Measurements from ENCODE around the gene PCK2. TPM values are rescaled to one million over a fixed set of nuclear protein-coding genes. Genes with fewer than 3 reads are reported as not detected.
A peak's percentile ranks its signal among the peaks of the same experiment; 100 is the strongest.

PCK2 gene
- total and polyA plus RNA-seq, 2 donors (not counting 3 experiments of a cell fraction or from before 2014, with no cell fraction given): 23.5 to 24.5 TPM

DNA sequence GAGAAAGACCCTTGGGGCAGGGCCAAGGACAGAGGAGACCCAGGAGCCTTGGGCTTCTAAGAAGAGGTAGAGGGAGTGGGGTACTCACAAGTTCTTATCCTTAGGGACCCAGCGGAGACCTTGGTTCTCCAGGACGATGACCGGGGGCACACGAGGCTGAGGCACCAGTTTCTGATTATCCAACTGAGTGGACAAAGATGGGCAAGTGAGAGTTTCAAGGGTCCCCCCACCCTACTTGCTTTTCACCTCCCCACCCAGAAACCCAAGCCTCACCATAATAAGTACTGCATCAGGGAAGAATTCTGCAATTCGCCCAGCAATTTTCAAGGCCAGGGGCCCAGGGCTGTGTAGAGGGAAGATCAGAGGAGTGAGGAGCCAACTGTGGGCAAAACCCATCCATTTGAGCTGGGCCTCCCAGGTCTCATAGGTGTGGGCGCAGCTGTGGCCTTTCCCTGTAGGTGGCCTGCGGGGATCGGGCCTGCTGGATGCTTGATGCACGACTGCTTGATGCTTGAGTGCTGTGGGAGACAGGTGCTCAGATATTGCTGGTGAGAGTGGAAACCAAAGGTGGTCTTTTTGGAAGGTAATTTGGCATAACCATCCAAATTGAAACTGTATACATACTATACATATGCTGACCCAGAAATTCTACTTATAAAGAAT is 45.3 kb downstream of the PCK2 start:
- peaks cover 21% of the 10 kb centered on the region for H3K79me2 ChIP-seq (ENCODE audit: control insufficient read depth, insufficient read depth, low read length)
- H3K4me3 ChIP-seq (replicated peaks in 1 of 3; ENCODE audit: insufficient read depth in 1 of 3, low read depth in 1 of 3, low read length in 3 of 3): no peak overlapping the region
- intact Hi-C loops (cut with micrococcal nuclease) (no loop called here), dilution Hi-C loops (cut with MboI; ENCODE audit: extremely low pct_ligation_motif_present, low sequenced_read_pairs) (no loop called here)
- TF ChIP-seq MYC (IDR thresholded peaks at IDR 0.05; ENCODE audit: low read depth, low read length) (no peak), POLR2AphosphoS5 (IDR thresholded peaks at IDR 0.05; ENCODE audit: insufficient read depth, low read depth, low read length) (no peak), FOS (IDR thresholded peaks at IDR 0.05; ENCODE audit: borderline replicate concordance, insufficient read depth, low read length) (no peak), POLR2A (IDR thresholded peaks at IDR 0.05; ENCODE audit: low read depth, low read length) (no peak), GATA2 (IDR thresholded peaks at IDR 0.05; ENCODE audit: insufficient read depth, insufficient read length, low read depth, low read length) (no peak), EZH2 (IDR thresholded peaks at IDR 0.05; ENCODE audit: borderline replicate concordance, low read depth, low read length, severe bottlenecking) (no peak), JUN (IDR thresholded peaks at IDR 0.05; ENCODE audit: borderline replicate concordance, insufficient read depth, insufficient read length, low read depth) (no peak)
- TF ChIP-seq, protein P1, sequence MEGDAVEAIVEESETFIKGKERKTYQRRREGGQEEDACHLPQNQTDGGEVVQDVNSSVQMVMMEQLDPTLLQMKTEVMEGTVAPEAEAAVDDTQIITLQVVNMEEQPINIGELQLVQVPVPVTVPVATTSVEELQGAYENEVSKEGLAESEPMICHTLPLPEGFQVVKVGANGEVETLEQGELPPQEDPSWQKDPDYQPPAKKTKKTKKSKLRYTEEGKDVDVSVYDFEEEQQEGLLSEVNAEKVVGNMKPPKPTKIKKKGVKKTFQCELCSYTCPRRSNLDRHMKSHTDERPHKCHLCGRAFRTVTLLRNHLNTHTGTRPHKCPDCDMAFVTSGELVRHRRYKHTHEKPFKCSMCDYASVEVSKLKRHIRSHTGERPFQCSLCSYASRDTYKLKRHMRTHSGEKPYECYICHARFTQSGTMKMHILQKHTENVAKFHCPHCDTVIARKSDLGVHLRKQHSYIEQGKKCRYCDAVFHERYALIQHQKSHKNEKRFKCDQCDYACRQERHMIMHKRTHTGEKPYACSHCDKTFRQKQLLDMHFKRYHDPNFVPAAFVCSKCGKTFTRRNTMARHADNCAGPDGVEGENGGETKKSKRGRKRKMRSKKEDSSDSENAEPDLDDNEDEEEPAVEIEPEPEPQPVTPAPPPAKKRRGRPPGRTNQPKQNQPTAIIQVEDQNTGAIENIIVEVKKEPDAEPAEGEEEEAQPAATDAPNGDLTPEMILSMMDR (IDR thresholded peaks at IDR 0.05; ENCODE audit: extremely low read depth in 1 of 2, insufficient read depth in 1 of 2, low read depth in 1 of 2, low read length in 2 of 2): no peak
- TF ChIP-seq, protein P2, sequence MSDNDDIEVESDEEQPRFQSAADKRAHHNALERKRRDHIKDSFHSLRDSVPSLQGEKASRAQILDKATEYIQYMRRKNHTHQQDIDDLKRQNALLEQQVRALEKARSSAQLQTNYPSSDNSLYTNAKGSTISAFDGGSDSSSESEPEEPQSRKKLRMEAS (IDR thresholded peaks at IDR 0.05; ENCODE audit: insufficient read depth, insufficient read length): no peak
- no peak overlapping the region for H3K27ac ChIP-seq (ENCODE audit: insufficient read depth, low read depth, low read length)
- H3K9ac ChIP-seq (replicated peaks; ENCODE audit: extremely low read depth, insufficient read depth, low read length): no peak overlapping the region
- peak overlapping the region; percentile 44 for H3K4me2 ChIP-seq (ENCODE audit: insufficient read depth, low read length)
- no peak overlapping the region for H2AFZ ChIP-seq (ENCODE audit: low read depth, low read length)
- ChIA-PET CTCF (no interaction called here), POLR2A (no interaction called here)
- H3K9me1 ChIP-seq (replicated peaks; ENCODE audit: control insufficient read depth, extremely low read depth, insufficient read depth, low read length): no peaks in the 10 kb centered on the region
- H3K36me3 ChIP-seq (ENCODE audit: control insufficient read depth in 2 of 2, extremely low read depth in 1 of 2, insufficient read depth in 2 of 2, low read length in 2 of 2): peaks cover 6 to 23% of the 10 kb centered on the region in 2 experiments
- no peaks in the 10 kb centered on the region for H3K9me3 ChIP-seq (replicated peaks; ENCODE audit: control insufficient read depth, insufficient read depth, low read length)
- H3K4me1 ChIP-seq (ENCODE audit: control insufficient read depth, extremely low read depth, insufficient read depth, low read length): peaks cover 19% of the 10 kb centered on the region
- FAIRE-seq (no peak), DNase-seq (ENCODE audit: low read depth, low spot score) (no peak)
- no peaks in the 10 kb centered on the region for H3K27me3 ChIP-seq (ENCODE audit: control insufficient read depth in 2 of 2, insufficient read depth in 2 of 2, low read length in 2 of 2)
- BruUV-seq (replicated peaks): no TSS peak
- no peaks in the 10 kb centered on the region for H4K20me1 ChIP-seq (replicated peaks; ENCODE audit: control insufficient read depth, extremely low read depth, insufficient read depth, low read length)
